Peyer's patch (tissue), 4 donors: ENCODE data around the gene DAB1.

Source experiments
- POLR2A ChIP-seq, 2 donors: fragments of 450-650 bp; IDR thresholded peaks; one replicate each; pipeline ENCODE4 v1.5.1; 2017; ENCODE audit warnings: antibody characterized with exemption in 2 of 2, mild to moderate bottlenecking in 2 of 2, moderate library complexity in 2 of 2
- TF ChIP-seq, protein P1 (sequence below), 6 experiments: fragments of 450-650 bp in 4 of 6; fragments of 200-600 bp in 2 of 6; sonication (generic) in 1 of 6; IDR thresholded peaks; one replicate each; pipeline ENCODE4 v1.5.1; 2017 to 2019; ENCODE audit warnings: antibody characterized with exemption in 6 of 6, mild to moderate bottlenecking in 3 of 6, moderate library complexity in 1 of 6

DNA sequence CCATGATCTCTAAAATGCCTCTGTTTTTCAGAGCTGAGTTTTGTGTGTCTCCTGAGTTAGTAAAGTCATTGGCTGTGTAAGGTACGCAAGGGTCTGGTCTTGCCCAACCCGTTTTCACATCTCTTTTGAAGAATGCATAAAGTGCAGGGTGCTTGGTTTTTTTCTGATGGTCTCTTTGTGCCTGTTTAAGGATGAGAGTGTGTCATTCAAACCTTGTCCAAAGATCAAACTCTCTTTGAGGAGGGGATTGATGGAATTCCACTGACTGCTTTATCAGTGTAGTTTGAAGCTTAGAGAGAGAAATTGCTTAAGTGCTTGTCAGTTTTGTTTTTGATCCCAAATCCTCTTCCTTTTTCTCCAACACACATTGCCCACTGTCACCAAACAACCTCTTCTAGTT, 438.0 kb downstream of the DAB1 start:
- TF ChIP-seq, protein P1, sequence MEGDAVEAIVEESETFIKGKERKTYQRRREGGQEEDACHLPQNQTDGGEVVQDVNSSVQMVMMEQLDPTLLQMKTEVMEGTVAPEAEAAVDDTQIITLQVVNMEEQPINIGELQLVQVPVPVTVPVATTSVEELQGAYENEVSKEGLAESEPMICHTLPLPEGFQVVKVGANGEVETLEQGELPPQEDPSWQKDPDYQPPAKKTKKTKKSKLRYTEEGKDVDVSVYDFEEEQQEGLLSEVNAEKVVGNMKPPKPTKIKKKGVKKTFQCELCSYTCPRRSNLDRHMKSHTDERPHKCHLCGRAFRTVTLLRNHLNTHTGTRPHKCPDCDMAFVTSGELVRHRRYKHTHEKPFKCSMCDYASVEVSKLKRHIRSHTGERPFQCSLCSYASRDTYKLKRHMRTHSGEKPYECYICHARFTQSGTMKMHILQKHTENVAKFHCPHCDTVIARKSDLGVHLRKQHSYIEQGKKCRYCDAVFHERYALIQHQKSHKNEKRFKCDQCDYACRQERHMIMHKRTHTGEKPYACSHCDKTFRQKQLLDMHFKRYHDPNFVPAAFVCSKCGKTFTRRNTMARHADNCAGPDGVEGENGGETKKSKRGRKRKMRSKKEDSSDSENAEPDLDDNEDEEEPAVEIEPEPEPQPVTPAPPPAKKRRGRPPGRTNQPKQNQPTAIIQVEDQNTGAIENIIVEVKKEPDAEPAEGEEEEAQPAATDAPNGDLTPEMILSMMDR (IDR thresholded peaks at IDR 0.05), result no peak
- TF ChIP-seq POLR2A (IDR thresholded peaks at IDR 0.05), result no peak
